H1 (cell line): ENCODE measurements around the gene BAX. TPM values are rescaled to one million over a fixed set of nuclear protein-coding genes. Genes with fewer than 3 reads are reported as not detected.

ENCODE experiments used
- CBX8 ChIP-seq: fragments of 300-800, 300-1000 bp; sonication (generic); IDR thresholded peaks from 2 replicates; pipeline ENCODE4 v1.7.1; 2016; ENCODE audit warnings: low read depth, low read length, borderline replicate concordance
- SIX5 ChIP-seq: IDR thresholded peaks from 2 replicates; pipeline ENCODE4 v1.6.1; 2011; ENCODE audit warnings: mild to moderate bottlenecking, low read depth, low read length
- YY1 ChIP-seq: IDR thresholded peaks from 2 replicates; pipeline ENCODE4 v1.6.1; 2011; ENCODE audit warnings: low read depth, mild to moderate bottlenecking, low read length
- polyA plus RNA-seq, 7 experiments: library from polyadenylated mRNA; depleted of rRNA in 3 of 7; stranded (reverse) in 5 of 7; unstranded in 2 of 7; fragments of >200 nt in 5 of 7; fragments of 200-250 nt in 2 of 7; gene quantifications; 1 replicate in 5 of 7; 2 replicates in 1 of 7; 4 replicates in 1 of 7; pipeline versions ENCODE4 v1.2.1 to v1.2.3, GENCODE V29; 2011 to 2013; ENCODE audit warnings: missing spikeins in 2 of 7, mixed read lengths in 2 of 7
- total RNA-seq: library from RNA; stranded (reverse); fragmentation: NEBNext Ultra II Directional; extraction: Animal tissue kit (Norgen Biotek cat#: 25700); gene quantifications from 2 replicates; pipeline ENCODE4 v1.2.1, GENCODE V29; 2021

Gene BAX
- total and polyA plus RNA-seq, 2 of the 8 experiments (the other 6 are each of a cell fraction or from before 2014, with no cell fraction given), result 257 to 346 TPM

- peak; percentile 44; the same call in 1 of the 2 replicates for TF ChIP-seq YY1
- peak; percentile 98 for TF ChIP-seq SIX5
- no peak for TF ChIP-seq CBX8
Measured at GRCh38 chr19:48975947-48976847, 21.5 kb downstream of the BAX start (continued).
